RWPE1 (cell line): ENCODE data around the gene RAP1GAP.

Experiments
- CTCF ChIA-PET: fragments of 350-600 bp; sonication (Branson Sonifier 250); formaldehyde crosslinking; extraction: SDS; loops from one replicate; lab custom pipeline; 2021; lab: Yijun Ruan, JAX
- POLR2A ChIA-PET: fragments of 400-600 bp; formaldehyde crosslinking; extraction: SDS; loops from one replicate; lab custom pipeline; 2020; ENCODE audit warnings: antibody characterized with exemption; ENCODE audit not compliant: low non-redundant PET; lab: Yijun Ruan, JAX
- DNase-seq: peaks from one replicate; pipeline ENCODE4 v3.0.0; 2012; ENCODE audit warnings: low spot score
- H3K27ac ChIP-seq: fragments of 450-650 bp; 2 replicates; pipeline ENCODE4 v1.5.1; 2017
- CTCF ChIP-seq: fragments of 450-650 bp; conservative IDR thresholded peaks from 2 replicates; pipeline ENCODE4 v1.5.1; 2017; ENCODE audit warnings: low read depth, mild to moderate bottlenecking

The RAP1GAP gene

DNA sequence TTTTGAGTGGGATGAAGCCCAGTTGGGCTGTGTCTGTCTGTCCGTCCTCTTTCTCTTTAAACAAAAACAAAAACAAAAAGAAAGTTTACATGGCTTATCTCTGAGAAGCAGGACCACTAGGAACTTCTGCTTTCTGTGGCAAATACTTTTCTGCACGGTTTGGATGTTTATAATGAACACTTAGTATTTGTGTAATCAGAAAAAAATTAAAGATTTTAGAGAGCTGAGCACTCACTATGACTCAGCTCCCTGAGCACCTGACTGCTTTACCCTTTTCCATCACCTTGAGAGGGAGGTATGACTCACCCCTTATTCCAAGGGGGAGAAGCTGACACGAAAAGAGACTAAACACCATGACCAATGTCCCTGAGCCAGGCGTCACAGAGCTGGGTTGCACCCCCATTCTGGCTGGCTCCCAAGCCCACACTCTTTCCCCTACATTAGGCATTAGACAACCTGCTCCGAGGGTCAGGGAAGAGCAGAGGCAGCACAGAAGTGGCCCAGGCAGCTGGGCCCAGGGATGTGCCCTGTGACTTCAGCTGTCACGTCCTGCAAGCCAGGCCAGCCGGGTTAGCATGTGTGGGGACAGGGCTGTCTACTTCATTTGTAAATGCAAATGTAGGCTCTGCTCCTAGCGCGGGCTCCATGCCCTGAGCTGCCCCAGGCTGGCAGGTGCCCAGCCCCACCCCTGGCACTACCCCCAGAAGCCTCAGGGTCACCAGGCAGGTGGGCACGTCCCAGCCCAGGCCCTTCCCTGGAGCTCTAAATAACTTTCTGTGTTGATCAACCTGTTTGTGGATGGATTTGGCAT, 30.4 kb downstream of the RAP1GAP start:
- TF ChIP-seq CTCF, result no peak
- H3K27ac ChIP-seq, result peak overlapping the region; percentile 85
- ChIA-PET CTCF (interaction anchor here (1.6 kb wide), 1 partner anchor 20 kb away, joined by 13 read pairs; no protein-coding TSS in a partner anchor), POLR2A (no interaction called here)
- DNase-seq, result peak; percentile 90

GRCh38 chr1:21637514-21637913, 31.6 kb downstream of the RAP1GAP start:
- DNase-seq, result no peak
- CTCF ChIA-PET, result interaction anchor here (1.6 kb wide), 1 partner anchor 21 kb away, joined by 13 read pairs; no protein-coding TSS in a partner anchor
- H3K27ac ChIP-seq, result peak overlapping the region; percentile 85
- TF ChIP-seq CTCF, result no peak
- POLR2A ChIA-PET, result interaction anchor here (0.6 kb wide), 1 partner anchor 420 kb away, joined by 5 read pairs; no protein-coding TSS in a partner anchor

- ChIA-PET POLR2A (no interaction called here), CTCF (interaction anchor here (0.6 kb wide), 1 partner anchor 90 kb away, joined by 4 read pairs; no protein-coding TSS in a partner anchor)
- H3K27ac ChIP-seq, result no peak overlapping the region
- DNase-seq, result no peak
- no peak for TF ChIP-seq CTCF
Measured at GRCh38 chr1:21636029-21636428, 33.1 kb downstream of the RAP1GAP start.

- ChIA-PET CTCF (interaction anchor here (0.6 kb wide), 1 partner anchor 92 kb away, joined by 4 read pairs; no protein-coding TSS in a partner anchor), POLR2A (no interaction called here)
- no peak overlapping the region; the same call in 1 of the 2 replicates for H3K27ac ChIP-seq
- DNase-seq, result no peak
- TF ChIP-seq CTCF, result no peak
Measured at GRCh38 chr1:21634806-21635535, 34.2 kb downstream of the RAP1GAP start.

- ChIA-PET CTCF (no interaction called here), POLR2A (interaction anchor here (0.6 kb wide), 1 partner anchor 12 kb away, joined by 4 read pairs; no protein-coding TSS in a partner anchor)
- H3K27ac ChIP-seq, result no peak overlapping the region; the same call in 1 of the 2 replicates
- DNase-seq, result no peak
- no peak for TF ChIP-seq CTCF
Measured at GRCh38 chr1:21633992-21634805, 35.0 kb downstream of the RAP1GAP start.
